Measurements from ENCODE around the gene PIGQ.
A peak's percentile ranks its signal among the peaks of the same experiment; 100 is the strongest.

Gene PIGQ

GRCh38 chr16:606656-607307 is 37.0 kb downstream of the PIGQ start:
- no peak for DNase-seq (ENCODE audit: low read depth in 2 of 2)

GRCh38 chr16:608019-608418 is 38.3 kb downstream of the PIGQ start:
- no peak for DNase-seq (ENCODE audit: low read depth in 2 of 2)

GRCh38 chr16:609316-609715 is 39.5 kb downstream of the PIGQ start:
- DNase-seq (ENCODE audit: low read depth in 2 of 2), result no peak

- no peak for DNase-seq (ENCODE audit: low read depth in 2 of 2)
Measured at GRCh38 chr16:609984-610383, 40.2 kb downstream of the PIGQ start.

- no peak for DNase-seq (ENCODE audit: low read depth in 2 of 2)
Measured at GRCh38 chr16:610513-611381, 41.0 kb downstream of the PIGQ start.

GRCh38 chr16:615122-615521 is 45.4 kb downstream of the PIGQ start:
- no peak for DNase-seq (ENCODE audit: low read depth in 2 of 2)

GRCh38 chr16:616733-617586 is 47.2 kb downstream of the PIGQ start:
- no peak for DNase-seq (ENCODE audit: low read depth in 2 of 2)

- no peak for DNase-seq (ENCODE audit: low read depth in 2 of 2)
Measured at GRCh38 chr16:617855-618254, 48.1 kb downstream of the PIGQ start.

- DNase-seq (ENCODE audit: low read depth in 2 of 2), result no peak
Measured at GRCh38 chr16:619476-620100, 49.8 kb downstream of the PIGQ start.

GRCh38 chr16:620700-621525 is 51.1 kb downstream of the PIGQ start:
- DNase-seq (ENCODE audit: low read depth in 2 of 2), result no peak

- DNase-seq (ENCODE audit: low read depth in 2 of 2), result no peak
Measured at GRCh38 chr16:621526-622105, 51.8 kb downstream of the PIGQ start.

GRCh38 chr16:622920-623280 is 53.1 kb downstream of the PIGQ start:
- no peak for DNase-seq (ENCODE audit: low read depth in 2 of 2)

- DNase-seq (ENCODE audit: low read depth in 2 of 2), result no peak
Measured at GRCh38 chr16:624526-625070, 54.8 kb downstream of the PIGQ start.

GRCh38 chr16:625117-625976 is 55.6 kb downstream of the PIGQ start:
- no peak for DNase-seq (ENCODE audit: low read depth in 2 of 2)

GRCh38 chr16:625977-626765 is 56.4 kb downstream of the PIGQ start:
- no peak for DNase-seq (ENCODE audit: low read depth in 2 of 2)

GRCh38 chr16:626787-627453 is 57.2 kb downstream of the PIGQ start:
- peak; percentile 64 to 69 for DNase-seq (ENCODE audit: low read depth in 2 of 2)

GRCh38 chr16:627454-628239 is 57.9 kb downstream of the PIGQ start:
- no peak for DNase-seq (ENCODE audit: low read depth in 2 of 2)

All from fibroblast of skin of left biceps (primary cell).